Activated CD4-positive, alpha-beta T cell treated with anti-CD3 and anti-CD28 coated beads, Interleukin-2, amount 50 U/mL, for 48 hours (primary cell): ENCODE data around the gene GALNT10.

Source experiments
- DNase-seq, 2 experiments: peaks; one replicate each; pipeline ENCODE4 v3.0.0-alpha.2; 2020

Gene GALNT10

GRCh38 chr5:154236536-154237375 lies 46.2 kb downstream of the GALNT10 start:
- no peak for DNase-seq

- no peak for DNase-seq
These were observed 46.8 kb downstream of the GALNT10 start for GRCh38 chr5:154237376-154237743.

DNA sequence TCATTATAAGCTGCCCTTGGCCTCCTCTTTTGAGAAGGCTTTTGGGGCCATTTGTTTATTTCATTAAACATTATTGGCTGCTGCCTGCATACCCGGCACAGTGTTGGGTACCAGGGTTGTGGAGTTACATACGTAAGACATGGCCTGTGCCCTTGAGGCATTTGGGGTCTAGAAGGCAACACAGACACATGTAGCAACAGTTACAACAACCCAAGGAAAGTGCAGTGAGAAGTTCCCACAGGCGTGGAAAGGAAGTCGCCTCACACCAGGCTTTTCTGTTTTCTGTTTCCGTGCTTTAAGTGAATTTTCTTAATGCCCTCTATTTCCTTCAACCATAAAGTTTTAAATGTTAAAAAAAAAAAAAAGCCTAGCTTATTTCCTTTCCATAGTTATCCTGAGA lies 47.4 kb downstream of the GALNT10 start:
- no peak for DNase-seq

DNA sequence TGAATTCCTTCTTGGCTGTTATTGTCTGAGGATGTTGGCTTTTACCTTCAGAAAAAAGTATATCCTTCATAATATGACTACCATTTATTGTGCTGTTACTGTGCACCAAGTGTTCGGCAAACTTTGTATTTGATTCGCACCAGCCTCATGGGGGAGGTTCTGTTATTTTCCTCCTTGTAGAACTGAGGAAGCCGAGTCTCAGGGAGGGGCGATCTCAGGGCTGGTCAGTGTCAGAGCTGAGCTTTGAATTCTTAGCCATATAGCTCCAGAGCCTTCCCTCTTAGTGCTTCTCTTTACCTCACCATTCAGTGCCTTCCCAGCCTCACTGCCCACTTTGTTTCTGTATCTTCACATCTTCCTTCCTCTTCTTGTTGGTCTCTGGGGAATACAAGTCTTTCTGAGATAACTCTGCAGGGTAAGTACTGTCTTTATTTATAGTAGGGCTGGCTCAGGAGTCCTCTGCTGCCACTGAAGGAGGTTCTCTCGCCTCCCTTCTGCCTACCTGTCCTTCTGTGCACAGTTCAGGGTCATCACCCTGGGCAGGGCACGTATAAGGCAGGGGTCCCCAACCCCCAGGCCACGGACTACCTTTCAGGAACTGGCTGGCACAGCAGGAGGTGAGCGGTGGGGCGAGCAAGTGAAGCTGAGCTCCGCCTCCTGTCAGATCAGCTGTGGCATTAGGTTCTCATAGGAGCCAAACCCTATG lies 48.4 kb downstream of the GALNT10 start:
- DNase-seq, result no peak

DNA sequence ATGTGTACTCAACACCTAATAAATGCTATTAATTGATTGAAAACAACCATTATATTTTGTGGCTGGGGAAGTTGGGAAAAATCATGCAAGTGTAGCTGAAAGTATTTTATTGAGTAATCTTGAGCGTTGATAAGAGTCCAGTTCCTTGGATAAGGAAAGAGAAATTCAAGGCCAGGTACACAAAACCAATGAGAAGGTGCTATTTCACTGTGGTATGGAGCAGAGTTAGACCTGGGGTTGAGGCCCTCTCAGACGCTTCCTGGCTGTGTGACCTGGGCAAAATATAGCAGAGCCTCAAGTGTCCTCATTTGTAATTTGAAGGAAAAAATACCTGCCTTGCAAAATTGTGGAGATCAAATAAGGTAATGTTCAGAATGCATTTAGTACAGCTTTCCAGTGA lies 50.1 kb downstream of the GALNT10 start:
- no peak for DNase-seq

- DNase-seq, result no peak
These were observed 50.5 kb downstream of the GALNT10 start for GRCh38 chr5:154241021-154241420.

GRCh38 chr5:154242442-154242841 lies 51.9 kb downstream of the GALNT10 start:
- DNase-seq, result no peak

GRCh38 chr5:154242964-154243376 lies 52.4 kb downstream of the GALNT10 start:
- no peak for DNase-seq

DNA sequence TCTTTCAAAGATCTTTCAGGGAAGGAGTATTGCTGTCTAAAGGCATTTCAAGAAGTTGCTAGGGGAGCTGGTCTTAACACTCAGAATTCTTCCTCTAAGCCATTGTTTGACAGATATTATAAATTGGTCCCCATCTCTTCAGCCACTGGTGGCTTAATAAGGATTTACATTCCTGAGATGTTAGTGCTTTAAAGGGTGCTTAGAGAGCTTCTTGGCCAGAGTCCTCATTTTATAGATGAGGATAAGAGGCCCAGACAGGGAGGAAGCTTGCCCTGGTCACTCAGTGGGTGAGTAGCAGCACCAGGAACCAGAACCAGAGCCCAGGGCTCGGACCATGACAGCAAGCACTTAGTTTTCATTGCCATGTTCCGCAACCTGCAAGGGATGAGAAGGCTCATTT lies 53.2 kb downstream of the GALNT10 start:
- no peak for DNase-seq

GRCh38 chr5:154244476-154244875 lies 53.9 kb downstream of the GALNT10 start:
- DNase-seq, result no peak

DNA sequence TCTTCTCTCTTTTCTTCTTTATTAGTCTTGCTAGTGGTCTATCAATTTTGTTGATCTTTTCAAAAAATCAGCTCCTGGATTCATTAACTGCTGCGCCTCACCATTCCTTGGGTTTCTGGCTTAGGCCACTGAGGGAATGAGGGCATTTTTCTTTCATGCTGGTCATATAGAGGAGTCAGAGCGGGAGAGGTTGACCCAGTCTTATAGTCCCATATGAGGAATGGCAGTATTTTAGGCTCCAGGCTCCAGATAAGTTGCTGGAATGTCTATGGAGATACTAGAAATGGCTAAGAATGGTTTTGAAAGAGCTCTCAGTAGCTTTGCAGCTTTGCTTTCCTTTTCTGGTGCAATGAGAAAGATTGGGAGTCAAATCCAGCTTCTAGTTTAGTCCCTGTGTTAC lies 58.2 kb downstream of the GALNT10 start:
- no peak for DNase-seq

GRCh38 chr5:154249826-154250225 lies 59.3 kb downstream of the GALNT10 start:
- DNase-seq, result no peak

- DNase-seq, result no peak
These were observed 61.0 kb downstream of the GALNT10 start for GRCh38 chr5:154251529-154251928.

GRCh38 chr5:154253807-154254206 lies 63.3 kb downstream of the GALNT10 start:
- no peak for DNase-seq

- no peak for DNase-seq
These were observed 64.4 kb downstream of the GALNT10 start for GRCh38 chr5:154254896-154255295.

DNA sequence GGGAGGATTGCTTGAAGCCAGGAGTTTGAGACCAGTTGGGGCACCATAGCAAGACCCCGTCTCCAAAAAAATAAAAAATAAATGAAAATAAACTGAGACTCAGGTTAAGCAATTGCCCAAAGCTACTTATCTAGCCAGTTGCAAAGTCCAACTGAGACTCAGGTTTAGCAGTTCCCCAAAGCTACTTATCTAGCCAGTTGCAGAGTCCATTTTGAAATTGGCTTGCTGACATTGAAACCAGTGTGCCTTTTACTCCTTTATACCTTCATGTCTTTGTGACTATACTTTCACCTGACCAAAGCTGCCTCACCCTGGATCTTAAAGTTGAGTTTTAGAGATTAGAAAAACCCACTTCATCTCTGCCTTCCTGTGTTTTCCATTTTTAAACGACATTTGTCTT lies 66.5 kb downstream of the GALNT10 start:
- no peak for DNase-seq

GRCh38 chr5:154258531-154259217 lies 68.1 kb downstream of the GALNT10 start:
- no peak for DNase-seq

GRCh38 chr5:154260224-154260927 lies 69.8 kb downstream of the GALNT10 start:
- DNase-seq, result no peak

DNA sequence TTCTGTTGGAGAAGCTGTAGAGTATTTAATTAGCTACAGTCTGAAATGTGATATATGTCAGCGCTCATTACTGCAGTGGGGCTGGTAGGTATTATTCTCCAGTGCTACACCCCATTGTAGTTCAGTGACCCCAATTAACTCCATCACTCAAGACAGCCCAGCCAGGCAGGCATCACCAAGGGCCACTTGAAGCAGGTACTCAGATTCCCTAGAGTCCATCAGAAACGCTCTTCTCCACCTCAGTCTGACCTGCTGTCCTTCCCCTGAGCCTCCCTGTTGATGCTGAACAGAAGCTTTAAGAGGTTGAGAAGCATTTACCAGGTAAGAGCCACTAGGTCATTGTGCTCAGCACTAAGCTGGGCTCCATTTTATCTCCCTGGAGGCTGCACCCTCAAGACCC lies 71.8 kb downstream of the GALNT10 start:
- DNase-seq, result no peak

DNA sequence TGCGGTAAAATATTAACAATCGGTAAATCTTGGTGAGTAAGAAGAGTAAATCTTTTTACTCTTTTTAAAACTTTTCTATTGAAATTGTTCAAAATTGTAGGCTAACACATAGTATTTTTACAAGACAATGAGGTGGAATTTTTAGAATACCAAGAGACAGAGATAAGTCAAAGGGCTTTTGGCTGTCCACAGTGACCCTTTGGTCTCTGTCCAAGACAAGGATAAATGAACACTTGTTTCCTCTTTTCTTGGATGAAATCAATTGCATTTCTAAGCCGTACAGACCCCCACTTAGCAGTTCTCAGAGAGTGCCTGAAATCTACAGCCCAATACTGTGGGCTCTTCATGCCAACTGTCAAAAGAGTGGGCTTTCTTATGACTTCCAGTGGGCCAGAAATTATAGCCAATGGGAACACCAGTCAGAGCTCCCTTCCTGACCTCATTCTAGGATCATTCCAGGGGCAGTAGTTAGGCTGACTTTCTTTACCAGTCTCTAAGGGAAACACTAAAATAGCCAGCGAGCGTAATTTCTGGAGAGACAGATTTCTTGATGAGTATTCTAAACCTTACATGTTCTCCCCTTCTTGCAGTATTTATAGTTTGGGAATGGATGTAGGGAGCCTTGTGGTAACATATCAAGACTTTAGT lies 74.1 kb downstream of the GALNT10 start:
- DNase-seq, result no peak

DNA sequence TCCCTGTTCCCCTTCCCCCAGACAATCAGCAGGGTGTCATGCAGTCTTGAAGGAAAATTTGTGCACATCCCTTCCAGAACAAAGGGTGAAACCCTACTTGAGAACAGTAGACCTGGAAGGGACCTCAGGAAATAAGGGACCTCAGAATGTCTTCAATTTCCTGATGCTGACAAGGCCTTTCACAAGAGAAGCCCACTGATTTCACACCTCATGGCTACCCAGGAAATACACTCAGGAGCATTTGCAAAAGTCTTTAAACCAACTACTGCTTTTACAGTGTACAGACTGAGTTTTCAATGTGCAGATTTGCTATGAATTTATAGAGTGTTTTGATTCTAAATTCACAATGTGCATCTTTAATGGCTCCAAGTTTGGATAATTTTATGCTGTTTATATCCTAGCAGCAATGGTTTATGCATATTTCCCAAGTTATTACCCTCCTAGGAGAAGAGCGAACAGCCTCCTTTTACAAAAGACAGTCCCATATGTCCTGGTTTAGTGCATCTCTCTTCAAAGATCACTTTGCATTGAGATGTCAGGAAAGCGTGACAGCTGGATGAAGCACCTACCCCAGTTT lies 74.8 kb downstream of the GALNT10 start:
- no peak for DNase-seq

- no peak for DNase-seq
These were observed 77.0 kb downstream of the GALNT10 start for GRCh38 chr5:154267516-154267915.
